ENCODE results near the gene KCNMB4. TPM values are rescaled to one million over a fixed set of nuclear protein-coding genes. Genes with fewer than 3 reads are reported as not detected.

Gene KCNMB4
- total RNA-seq, 1 donor from 2014 or later: 6.0 TPM

GRCh38 chr12:70444903-70445302 is 78.8 kb downstream of the KCNMB4 start:
- no peak for TF ChIP-seq CTCF (IDR thresholded peaks at IDR 0.05)
- Histone ChIP-seq H3K36me3 (no peaks in the 10 kb centered on the region), H3K4me3 (no peak overlapping the region), H3K4me1 (no peaks in the 10 kb centered on the region), H3K27ac (no peak overlapping the region), H3K9me3 (peaks cover under 1% of the 10 kb centered on the region), H3K27me3 (no peaks in the 10 kb centered on the region)
- DNase-seq (no peak), ATAC-seq (no peak)
- intact Hi-C loops (cut with DNase I): no loop called here

GRCh38 chr12:70448371-70448770 is 82.3 kb downstream of the KCNMB4 start:
- no peak for ATAC-seq
- H3K4me3 ChIP-seq: no peak overlapping the region
- no peaks in the 10 kb centered on the region for H3K36me3 ChIP-seq
- no peaks in the 10 kb centered on the region for H3K4me1 ChIP-seq
- H3K27me3 ChIP-seq: no peaks in the 10 kb centered on the region
- TF ChIP-seq CTCF (IDR thresholded peaks at IDR 0.05): no peak
- intact Hi-C loops (cut with DNase I): no loop called here
- no peak overlapping the region for H3K27ac ChIP-seq
- H3K9me3 ChIP-seq: peaks cover 12% of the 10 kb centered on the region
- DNase-seq: no peak

GRCh38 chr12:70449074-70449752 is 83.1 kb downstream of the KCNMB4 start:
- peaks cover 12% of the 10 kb centered on the region for H3K9me3 ChIP-seq
- H3K4me3 ChIP-seq: no peak overlapping the region
- no peaks in the 10 kb centered on the region for H3K4me1 ChIP-seq
- ATAC-seq (no peak), DNase-seq (no peak)
- intact Hi-C loops (cut with DNase I): no loop called here
- H3K36me3 ChIP-seq: no peaks in the 10 kb centered on the region
- no peaks in the 10 kb centered on the region for H3K27me3 ChIP-seq
- H3K27ac ChIP-seq: no peak overlapping the region
- no peak for TF ChIP-seq CTCF (IDR thresholded peaks at IDR 0.05)

GRCh38 chr12:70449753-70450341 is 83.8 kb downstream of the KCNMB4 start:
- Histone ChIP-seq H3K27ac (no peak overlapping the region), H3K4me1 (no peaks in the 10 kb centered on the region), H3K9me3 (peaks cover 12% of the 10 kb centered on the region), H3K4me3 (no peak overlapping the region), H3K27me3 (no peaks in the 10 kb centered on the region), H3K36me3 (no peaks in the 10 kb centered on the region)
- intact Hi-C loops (cut with DNase I): no loop called here
- DNase-seq (no peak), ATAC-seq (no peak)
- TF ChIP-seq CTCF (IDR thresholded peaks at IDR 0.05): no peak

GRCh38 chr12:70451528-70451927 is 85.4 kb downstream of the KCNMB4 start:
- no peak for DNase-seq
- intact Hi-C loops (cut with DNase I): no loop called here

More at GRCh38 chr12:70451528-70451927, 85.4 kb downstream of the KCNMB4 start:
- no peak for ATAC-seq
- H3K9me3 ChIP-seq: peaks cover 12% of the 10 kb centered on the region
- H3K4me3 ChIP-seq: no peak overlapping the region
- no peaks in the 10 kb centered on the region for H3K4me1 ChIP-seq
- no peak overlapping the region for H3K27ac ChIP-seq
- no peaks in the 10 kb centered on the region for H3K27me3 ChIP-seq
- H3K36me3 ChIP-seq: no peaks in the 10 kb centered on the region
- TF ChIP-seq CTCF (IDR thresholded peaks at IDR 0.05): no peak

Measured in upper lobe of right lung (tissue), 1 donor.